ENCODE data around the gene ATP5F1E.

GRCh38 chr20:59044295-59044694 lies 12.2 kb upstream of the ATP5F1E start:
- TF ChIP-seq CTCF (IDR thresholded peaks at IDR 0.05; ENCODE audit: low read depth, low read length, missing input control) (no peak), EGR1 (IDR thresholded peaks at IDR 0.05; ENCODE audit: low read depth in 2 of 2) (no peak), GABPA (IDR thresholded peaks at IDR 0.05 in 1 of 2, conservative IDR thresholded peaks at IDR 0.05 in 1 of 2) (no peak), RAD21 (IDR thresholded peaks at IDR 0.05) (no peak), ATF3 (IDR thresholded peaks at IDR 0.05) (no peak)
- TF ChIP-seq, protein P1, sequence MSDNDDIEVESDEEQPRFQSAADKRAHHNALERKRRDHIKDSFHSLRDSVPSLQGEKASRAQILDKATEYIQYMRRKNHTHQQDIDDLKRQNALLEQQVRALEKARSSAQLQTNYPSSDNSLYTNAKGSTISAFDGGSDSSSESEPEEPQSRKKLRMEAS (IDR thresholded peaks at IDR 0.05) = no peak
- TF ChIP-seq, protein P2, sequence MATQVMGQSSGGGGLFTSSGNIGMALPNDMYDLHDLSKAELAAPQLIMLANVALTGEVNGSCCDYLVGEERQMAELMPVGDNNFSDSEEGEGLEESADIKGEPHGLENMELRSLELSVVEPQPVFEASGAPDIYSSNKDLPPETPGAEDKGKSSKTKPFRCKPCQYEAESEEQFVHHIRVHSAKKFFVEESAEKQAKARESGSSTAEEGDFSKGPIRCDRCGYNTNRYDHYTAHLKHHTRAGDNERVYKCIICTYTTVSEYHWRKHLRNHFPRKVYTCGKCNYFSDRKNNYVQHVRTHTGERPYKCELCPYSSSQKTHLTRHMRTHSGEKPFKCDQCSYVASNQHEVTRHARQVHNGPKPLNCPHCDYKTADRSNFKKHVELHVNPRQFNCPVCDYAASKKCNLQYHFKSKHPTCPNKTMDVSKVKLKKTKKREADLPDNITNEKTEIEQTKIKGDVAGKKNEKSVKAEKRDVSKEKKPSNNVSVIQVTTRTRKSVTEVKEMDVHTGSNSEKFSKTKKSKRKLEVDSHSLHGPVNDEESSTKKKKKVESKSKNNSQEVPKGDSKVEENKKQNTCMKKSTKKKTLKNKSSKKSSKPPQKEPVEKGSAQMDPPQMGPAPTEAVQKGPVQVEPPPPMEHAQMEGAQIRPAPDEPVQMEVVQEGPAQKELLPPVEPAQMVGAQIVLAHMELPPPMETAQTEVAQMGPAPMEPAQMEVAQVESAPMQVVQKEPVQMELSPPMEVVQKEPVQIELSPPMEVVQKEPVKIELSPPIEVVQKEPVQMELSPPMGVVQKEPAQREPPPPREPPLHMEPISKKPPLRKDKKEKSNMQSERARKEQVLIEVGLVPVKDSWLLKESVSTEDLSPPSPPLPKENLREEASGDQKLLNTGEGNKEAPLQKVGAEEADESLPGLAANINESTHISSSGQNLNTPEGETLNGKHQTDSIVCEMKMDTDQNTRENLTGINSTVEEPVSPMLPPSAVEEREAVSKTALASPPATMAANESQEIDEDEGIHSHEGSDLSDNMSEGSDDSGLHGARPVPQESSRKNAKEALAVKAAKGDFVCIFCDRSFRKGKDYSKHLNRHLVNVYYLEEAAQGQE (IDR thresholded peaks at IDR 0.05) = no peak

Data from liver (tissue), 3 donors.